HG02678 (cell line): ENCODE measurements around the gene DOCK6.
"Not testable (repeated sequence)": the region's sequence is repeated elsewhere in the genome, so short reads cannot be mapped to it uniquely, and the experiment has no call there.

Experiments used
- ATAC-seq: cut with Tn5 transposase; IDR thresholded peaks from one replicate; pipeline ENCODE4 v1.9.1; 2021; ENCODE audit warnings: mild to moderate bottlenecking, moderate library complexity; ENCODE audit not compliant: unreplicated experiment

DOCK6 gene

DNA sequence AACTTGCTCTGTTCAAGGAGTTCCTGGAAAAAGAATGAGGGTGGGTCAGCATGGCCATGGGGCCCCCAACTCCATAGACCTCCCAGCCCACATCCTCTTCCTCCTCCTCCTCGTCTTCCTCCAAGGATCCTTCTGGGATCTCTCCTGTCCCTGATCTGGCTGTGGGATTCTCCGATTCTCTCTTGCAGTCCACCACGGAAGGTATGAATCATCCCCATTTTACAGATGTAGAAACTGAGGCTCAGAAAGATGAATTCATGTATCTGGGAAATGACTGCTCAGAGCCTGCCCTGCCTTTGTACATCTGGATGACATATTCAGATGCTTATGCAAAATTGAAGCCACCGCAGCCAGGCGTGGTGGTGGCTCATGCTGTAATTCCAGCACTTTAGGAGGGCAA is 62.8 kb downstream of the DOCK6 start:
- no peak for ATAC-seq

- ATAC-seq: no peak
Measured at GRCh38 chr19:11198769-11199424, 63.4 kb downstream of the DOCK6 start.

GRCh38 chr19:11198175-11198534 is 64.2 kb downstream of the DOCK6 start:
- ATAC-seq: no peak

GRCh38 chr19:11197291-11198174 is 64.8 kb downstream of the DOCK6 start, which contains the start of gene KANK2:
TSS of gene KANK2 (minus strand) at chr19:11197545. CDS start at chr19:11194511, 3,034 bp downstream.
- peak; percentile 80 for ATAC-seq

GRCh38 chr19:11196406-11197287 is 65.7 kb downstream of the DOCK6 start:
- ATAC-seq: no peak

GRCh38 chr19:11195681-11196080 is 66.6 kb downstream of the DOCK6 start:
- ATAC-seq: no peak

- ATAC-seq: no peak
Measured at GRCh38 chr19:11194656-11195558, 67.4 kb downstream of the DOCK6 start.

GRCh38 chr19:11194173-11194572 is 68.2 kb downstream of the DOCK6 start:
- no peak for ATAC-seq

DNA sequence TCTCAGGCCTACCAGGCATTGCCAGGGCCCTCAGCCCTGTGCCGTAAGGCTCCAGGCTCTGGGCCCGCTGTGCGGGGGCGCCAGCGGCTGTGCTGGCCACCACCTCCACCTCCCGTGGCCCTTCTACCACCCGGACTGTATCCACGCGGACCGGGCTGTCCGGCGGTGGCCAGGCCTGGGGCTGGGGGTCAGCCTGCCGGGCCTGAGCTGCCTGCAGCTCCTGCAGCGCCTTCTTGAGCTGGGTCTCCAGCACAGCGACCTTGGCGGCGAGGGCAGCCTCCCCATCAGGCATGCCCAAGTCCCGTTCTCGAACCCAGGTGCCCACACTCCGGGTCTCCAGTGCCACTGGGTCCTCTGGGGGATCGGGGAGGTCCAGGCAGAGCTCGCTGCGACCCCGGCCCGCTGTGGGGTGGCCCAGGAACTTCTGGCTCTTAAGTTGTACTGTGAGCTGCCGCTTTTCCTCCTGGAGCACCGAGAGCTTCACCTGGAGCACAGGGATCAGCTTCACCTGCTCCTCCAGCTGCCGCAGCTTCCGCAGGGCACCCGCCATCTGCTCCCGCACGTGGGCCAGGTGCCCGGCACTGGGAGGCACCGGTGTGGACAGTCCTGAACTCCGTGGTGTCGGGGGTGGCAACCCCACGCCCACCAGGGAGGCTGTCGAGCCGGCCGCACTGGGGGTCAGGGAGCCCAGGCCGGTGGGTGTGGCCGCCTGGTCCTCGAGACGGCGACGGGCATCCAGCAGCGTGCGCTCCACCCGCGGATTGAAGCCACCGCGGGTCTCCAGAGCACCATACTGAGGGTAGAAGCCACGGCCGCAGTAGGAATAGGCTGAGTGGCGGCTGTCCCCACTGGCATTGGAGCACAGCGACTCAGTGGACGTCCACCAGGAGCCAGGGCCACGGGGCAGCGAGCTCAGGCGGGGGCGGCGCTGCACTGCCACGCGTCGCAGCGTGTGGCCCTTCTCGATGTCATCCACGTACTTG is 69.1 kb downstream of the DOCK6 start:
- ATAC-seq: no peak

DNA sequence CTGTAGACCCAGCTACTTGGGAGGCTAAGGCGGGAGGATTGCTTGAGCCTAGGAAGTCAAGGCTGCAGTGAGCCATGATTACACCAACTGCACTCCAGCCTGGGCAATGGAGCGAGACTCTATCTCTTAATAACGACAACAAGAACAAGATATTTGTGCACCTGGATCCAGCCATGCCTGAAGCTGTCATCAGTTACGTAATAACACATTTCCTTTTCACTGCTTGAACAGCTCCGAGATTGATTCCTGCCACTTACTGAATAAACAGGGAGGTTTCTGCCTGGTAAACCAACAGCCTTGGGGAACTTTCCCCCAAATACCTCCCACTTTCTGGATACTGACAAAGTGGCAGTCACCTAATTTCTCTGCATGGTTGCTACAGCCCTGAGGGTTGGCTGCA is 70.4 kb downstream of the DOCK6 start:
- ATAC-seq: no peak

DNA sequence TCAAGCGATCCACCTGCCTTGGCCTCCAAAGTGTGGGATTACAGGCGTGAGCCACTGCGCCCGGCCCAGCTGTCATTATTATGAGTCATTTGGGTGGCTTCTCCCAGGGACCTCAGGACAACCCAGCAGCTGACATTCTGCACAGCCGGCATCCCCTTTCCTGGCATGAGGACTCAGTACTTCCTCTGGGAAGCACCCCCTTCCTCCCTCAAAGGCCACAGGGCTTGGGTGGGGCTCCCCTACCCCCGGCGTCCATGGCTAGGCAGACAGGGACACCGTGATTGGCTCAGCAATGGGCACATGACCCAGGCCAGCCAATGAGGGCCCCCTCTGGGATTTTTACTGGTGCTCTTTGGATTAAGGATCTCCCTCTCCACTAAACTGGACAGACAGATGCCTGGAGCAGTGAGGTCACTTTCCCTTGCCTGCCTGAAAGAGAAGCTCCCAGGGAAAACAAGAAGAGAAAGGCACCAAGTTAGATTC is 71.0 kb downstream of the DOCK6 start:
- no peak for ATAC-seq

GRCh38 chr19:11190501-11190900 is 71.8 kb downstream of the DOCK6 start:
- no peak for ATAC-seq

DNA sequence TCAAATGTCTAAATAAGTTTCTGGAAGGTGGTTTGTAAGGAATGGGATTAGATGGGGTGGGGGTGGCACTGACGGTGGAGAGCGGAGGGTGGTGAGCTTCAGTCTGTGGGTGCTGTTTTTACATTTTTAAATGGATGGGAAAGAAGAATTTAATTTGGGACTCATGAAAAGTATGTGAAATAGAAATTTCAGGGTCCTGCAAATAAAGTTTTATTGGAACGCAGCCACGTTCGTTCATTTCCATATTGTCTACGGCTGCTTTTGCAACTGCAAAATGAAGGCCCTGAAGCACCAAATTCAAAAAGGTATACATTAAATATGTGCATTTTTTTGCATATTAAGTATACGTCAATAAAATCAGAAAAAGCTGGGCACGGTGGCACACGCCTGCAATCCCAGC is 74.9 kb downstream of the DOCK6 start:
- no peak for ATAC-seq

GRCh38 chr19:11182994-11183393 is 79.3 kb downstream of the DOCK6 start:
- no peak for ATAC-seq

GRCh38 chr19:11181488-11181887 is 80.8 kb downstream of the DOCK6 start:
- no peak for ATAC-seq

DNA sequence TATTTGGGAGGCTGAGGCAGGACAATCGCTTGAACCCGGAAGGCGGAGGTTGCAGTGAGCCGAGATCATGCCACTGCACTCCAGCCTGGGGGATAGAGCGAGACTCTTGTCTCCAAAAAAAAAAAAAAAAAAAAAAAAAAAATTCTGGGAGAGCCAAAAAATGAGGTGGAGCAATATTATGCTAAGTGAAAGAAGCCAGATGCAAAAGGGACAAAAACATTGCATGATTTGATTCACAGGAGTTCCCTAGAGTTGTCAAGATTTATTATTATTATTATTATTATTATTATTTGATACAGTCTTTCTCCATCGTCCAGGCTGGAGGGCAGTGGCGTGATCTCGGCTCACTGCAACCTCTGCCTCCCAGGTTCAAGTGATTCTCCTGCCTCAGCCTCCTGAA is 81.3 kb downstream of the DOCK6 start:
- not testable (repeated sequence) for ATAC-seq

DNA sequence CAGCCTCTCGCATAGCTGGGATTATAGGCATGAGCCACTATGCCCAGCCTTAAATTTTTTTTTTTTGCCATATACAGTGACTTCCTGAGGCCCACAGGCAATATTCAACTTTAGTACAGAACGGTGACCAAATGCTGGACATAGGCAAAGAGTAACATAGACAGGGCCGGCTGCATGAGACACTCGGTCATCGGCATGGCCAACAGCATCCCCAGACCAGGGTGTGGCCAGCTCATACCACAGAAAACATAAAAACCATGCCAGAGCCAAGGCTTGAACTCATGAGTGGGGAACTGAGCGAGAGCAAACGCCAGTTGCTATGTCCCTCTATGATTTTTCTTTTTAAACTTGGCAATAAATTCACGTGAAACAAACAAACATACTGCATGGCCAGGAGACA is 82.0 kb downstream of the DOCK6 start:
- no peak for ATAC-seq

GRCh38 chr19:11179716-11180297 is 82.5 kb downstream of the DOCK6 start:
- no peak for ATAC-seq

GRCh38 chr19:11179145-11179465 is 83.2 kb downstream of the DOCK6 start:
- ATAC-seq: not testable (repeated sequence)
